ENCODE data around the gene UBE2J2. TPM values are rescaled to one million over a fixed set of nuclear protein-coding genes. Genes with fewer than 3 reads are reported as not detected.

Gene UBE2J2
- total RNA-seq, 4 donors from 2014 or later: 33.0 to 58.4 (median 36.2) TPM

GRCh38 chr1:1221887-1222574 is 51.6 kb downstream of the UBE2J2 start:
- no peaks in the 10 kb centered on the region for H3K27me3 ChIP-seq
- DNase-seq: no peak
- intact Hi-C loops (cut with DNase I): no loop called here
- no peaks in the 10 kb centered on the region for H3K9me3 ChIP-seq
- H3K4me1 ChIP-seq: no peaks in the 10 kb centered on the region
- 92 to 97% methylated on average over 8 to 14 of the region's 30 CpGs for WGBS, 2 donors
- H3K4me3 ChIP-seq (replicated peaks in 1 of 3): no peak overlapping the region
- no peak for TF ChIP-seq POLR2A (IDR thresholded peaks at IDR 0.05)
- TF ChIP-seq CTCF (IDR thresholded peaks at IDR 0.05): no peak
- peaks cover 46 to 62% of the 10 kb centered on the region in 2 donors for H3K36me3 ChIP-seq
- H3K27ac ChIP-seq: no peak overlapping the region

DNA sequence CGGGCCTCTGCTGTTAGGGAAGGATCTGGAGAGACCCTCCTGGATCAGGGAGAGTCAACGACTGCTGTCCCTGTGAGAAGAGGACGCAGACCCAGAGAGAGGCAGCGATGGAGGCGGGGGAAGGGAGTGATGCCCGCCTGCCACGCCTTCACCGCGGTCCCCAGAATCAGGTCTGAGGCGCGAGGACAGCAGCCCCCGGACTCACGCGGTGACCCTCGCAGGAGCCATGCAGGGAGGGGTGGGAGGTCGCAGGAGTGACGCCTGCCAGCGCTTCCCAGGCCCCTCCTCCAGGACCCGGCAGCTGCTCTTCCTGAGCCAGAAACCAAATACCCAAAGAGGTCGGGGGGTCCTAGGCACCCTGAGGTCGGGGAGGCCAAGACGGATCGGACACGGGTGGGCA is 53.5 kb downstream of the UBE2J2 start:
- Histone ChIP-seq H3K4me1 (no peaks in the 10 kb centered on the region), H3K36me3 (peaks cover 55 to 65% of the 10 kb centered on the region in 2 donors), H3K9me3 (no peaks in the 10 kb centered on the region), H3K27me3 (no peaks in the 10 kb centered on the region), H3K4me3 (replicated peaks in 1 of 3) (no peak overlapping the region), H3K27ac (no peak overlapping the region)
- no peak for DNase-seq
- TF ChIP-seq POLR2A (IDR thresholded peaks at IDR 0.05): no peak
- TF ChIP-seq CTCF (IDR thresholded peaks at IDR 0.05): no peak
- intact Hi-C loops (cut with DNase I): no loop called here
- 88 to 90% methylated on average over 24 of the region's 24 CpGs for WGBS, 2 donors

- H3K36me3 ChIP-seq: peaks cover 55 to 62% of the 10 kb centered on the region in 2 donors
- no peak for DNase-seq
- 90 to 98% methylated on average over 9 to 19 of the region's 20 CpGs for WGBS, 2 donors
- intact Hi-C loops (cut with DNase I): no loop called here
- no peaks in the 10 kb centered on the region for H3K4me1 ChIP-seq
- H3K9me3 ChIP-seq: no peaks in the 10 kb centered on the region
- no peak overlapping the region for H3K27ac ChIP-seq
- no peak overlapping the region for H3K4me3 ChIP-seq (replicated peaks in 1 of 3)
- H3K27me3 ChIP-seq: no peaks in the 10 kb centered on the region
- TF ChIP-seq CTCF (IDR thresholded peaks at IDR 0.05): no peak
- TF ChIP-seq POLR2A (IDR thresholded peaks at IDR 0.05): no peak
Observed at GRCh38 chr1:1219341-1219740, 54.3 kb downstream of the UBE2J2 start.

DNA sequence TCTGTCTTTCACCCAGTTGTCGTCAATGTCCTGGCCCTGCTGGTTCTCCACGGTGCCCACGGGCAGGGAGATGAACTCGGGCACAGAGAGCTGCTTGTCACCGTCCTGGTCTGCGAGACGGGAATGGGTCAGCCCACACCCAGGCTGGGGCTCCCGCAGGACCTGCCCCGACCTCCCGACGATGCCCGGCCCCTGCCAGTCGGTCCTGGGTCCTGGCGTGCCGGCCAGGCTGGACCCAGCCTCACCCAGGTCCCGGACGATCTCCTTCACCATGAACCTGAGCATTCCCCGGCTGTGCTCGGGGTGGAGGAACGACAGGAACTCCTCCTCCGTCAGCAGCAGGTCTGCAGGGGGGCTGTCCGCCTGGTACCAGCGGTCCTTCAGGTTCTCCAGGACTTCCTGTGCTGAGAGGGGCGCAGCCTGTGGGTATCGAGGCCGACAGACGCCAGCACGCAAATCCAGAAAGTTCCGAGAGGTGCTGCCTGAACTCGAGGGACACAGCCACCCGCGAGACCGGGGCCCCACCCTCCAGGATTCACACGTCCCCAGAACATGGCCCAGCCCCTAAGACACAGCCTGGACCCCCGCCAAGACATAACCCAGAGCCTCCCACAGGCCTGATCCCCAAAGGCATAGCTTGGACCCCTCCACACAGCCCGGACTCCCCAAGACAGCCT is 55.0 kb downstream of the UBE2J2 start:
- peaks cover 52 to 61% of the 10 kb centered on the region in 2 donors for H3K36me3 ChIP-seq

More for the DNA sequence above, 55.0 kb downstream of the UBE2J2 start:
- H3K9me3 ChIP-seq: no peaks in the 10 kb centered on the region
- 89 to 95% methylated on average over 15 to 29 of the region's 36 CpGs for WGBS, 2 donors
- no peak for TF ChIP-seq POLR2A (IDR thresholded peaks at IDR 0.05)
- no peak for TF ChIP-seq CTCF (IDR thresholded peaks at IDR 0.05)
- intact Hi-C loops (cut with DNase I): no loop called here
- H3K4me3 ChIP-seq (replicated peaks in 1 of 3): no peak overlapping the region
- no peaks in the 10 kb centered on the region for H3K4me1 ChIP-seq
- H3K27me3 ChIP-seq: no peaks in the 10 kb centered on the region
- DNase-seq: no peak
- H3K27ac ChIP-seq: no peak overlapping the region
